Activated T-cell treated with anti-CD3 and anti-CD28 coated beads for 48 hours (primary cell): ENCODE results near the gene TEKTIP1.
"Not testable (repeated sequence)": the region's sequence is repeated elsewhere in the genome, so short reads cannot be mapped to it uniquely, and the experiment has no call there.

Source experiments
- DNase-seq: peaks from one replicate; pipeline ENCODE4 v3.0.0-alpha.2; 2020; ENCODE audit warnings: low read depth

Gene TEKTIP1

DNA sequence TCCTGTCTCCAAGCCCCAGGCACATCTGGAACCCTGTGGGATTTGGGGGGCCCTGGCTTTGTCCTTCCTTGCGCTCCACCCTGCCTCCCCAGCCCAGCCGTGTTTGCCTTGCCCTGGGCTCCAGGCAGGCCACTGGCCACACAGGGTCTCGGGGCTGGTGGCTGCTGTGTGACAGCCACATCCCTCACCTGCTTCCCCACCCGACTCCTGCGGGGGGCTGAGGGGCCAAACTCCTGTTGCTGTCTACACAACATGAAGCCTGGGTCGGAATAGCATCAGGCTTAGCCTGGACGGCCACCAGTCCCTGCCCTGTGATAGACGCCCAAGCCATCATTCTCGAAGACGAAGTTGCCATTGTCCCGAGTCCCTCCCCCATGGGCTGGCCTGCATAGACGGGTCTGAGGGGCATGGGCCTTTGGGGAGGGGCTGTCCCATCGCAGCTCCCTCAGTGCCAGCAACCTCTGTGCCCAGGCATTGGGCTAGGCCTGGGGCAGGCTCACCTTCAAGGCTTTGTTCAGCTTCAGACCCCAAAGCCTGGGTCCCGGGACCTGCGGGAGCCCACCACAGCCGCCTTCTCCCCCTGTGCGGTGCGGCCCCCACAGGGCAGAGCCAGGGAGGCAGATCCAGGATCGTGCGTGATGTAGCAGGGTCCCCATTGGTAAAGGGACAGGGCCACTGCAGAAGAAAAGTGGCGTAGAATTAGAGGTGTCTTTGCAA, 15.5 kb upstream of the TEKTIP1 start:
- no peak for DNase-seq

DNA sequence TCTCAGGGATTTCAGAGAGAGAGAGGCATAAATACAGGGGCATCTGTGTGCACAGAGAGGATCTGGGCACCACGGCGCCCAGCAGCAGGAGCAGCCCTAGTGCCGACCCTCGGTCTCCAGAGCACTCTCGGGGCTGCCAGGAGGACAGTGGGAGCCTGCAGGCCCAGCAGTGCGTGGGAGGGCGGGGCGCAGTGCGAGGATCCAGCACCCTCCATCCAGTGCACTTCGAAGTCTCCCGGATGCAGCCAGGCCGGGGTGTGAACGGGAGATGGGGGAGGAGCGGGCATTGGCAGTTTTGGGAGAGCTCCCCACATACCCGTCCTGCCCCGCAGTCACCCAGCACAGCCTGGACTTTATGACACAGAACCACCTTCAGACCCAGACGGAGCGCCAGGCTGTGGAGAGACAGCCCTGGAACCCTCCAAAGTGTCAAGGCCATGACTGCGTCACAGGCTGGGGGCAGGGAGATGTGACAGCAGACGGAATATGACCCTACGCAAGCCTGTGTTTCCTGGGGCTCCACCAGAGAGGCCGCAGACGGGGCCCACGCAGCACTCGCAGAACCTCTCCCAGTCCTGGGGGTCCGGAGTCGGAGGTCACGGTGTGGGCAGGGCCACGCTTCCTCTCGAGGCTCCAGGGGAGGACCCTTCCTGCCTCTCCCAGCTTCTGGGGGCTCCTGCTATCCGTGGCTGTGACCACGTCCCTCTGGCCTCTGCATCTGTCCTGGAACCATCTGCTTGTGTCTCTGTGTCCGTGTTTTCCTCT, 14.7 kb upstream of the TEKTIP1 start:
- DNase-seq: no peak

DNA sequence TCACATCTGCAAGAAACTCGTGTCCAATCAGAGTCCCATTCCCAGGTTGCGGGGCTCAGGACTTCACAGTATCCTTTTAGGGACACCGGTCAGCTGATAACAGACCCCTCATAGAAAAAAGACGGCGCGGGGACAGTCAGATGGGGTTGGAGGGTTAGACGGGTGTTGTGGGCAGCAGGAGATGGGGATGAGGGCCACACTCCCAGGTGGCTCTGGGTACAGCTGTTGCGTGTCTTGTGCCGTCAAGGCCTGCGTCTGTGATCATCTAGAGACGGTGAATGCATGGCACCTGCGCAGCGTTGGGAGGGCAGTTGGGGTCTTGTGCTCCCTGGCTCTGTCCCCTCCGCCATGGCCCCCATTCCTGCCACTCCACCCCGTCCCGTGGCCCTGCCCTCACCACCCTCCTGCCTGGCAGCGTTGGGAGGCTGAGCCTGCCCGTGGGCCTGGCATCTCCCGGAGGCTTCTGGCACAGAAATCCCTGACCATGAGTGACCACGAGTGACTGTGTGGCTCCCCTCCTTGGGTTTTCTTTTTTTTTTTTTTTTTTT, 14.0 kb upstream of the TEKTIP1 start:
- DNase-seq: no peak

DNA sequence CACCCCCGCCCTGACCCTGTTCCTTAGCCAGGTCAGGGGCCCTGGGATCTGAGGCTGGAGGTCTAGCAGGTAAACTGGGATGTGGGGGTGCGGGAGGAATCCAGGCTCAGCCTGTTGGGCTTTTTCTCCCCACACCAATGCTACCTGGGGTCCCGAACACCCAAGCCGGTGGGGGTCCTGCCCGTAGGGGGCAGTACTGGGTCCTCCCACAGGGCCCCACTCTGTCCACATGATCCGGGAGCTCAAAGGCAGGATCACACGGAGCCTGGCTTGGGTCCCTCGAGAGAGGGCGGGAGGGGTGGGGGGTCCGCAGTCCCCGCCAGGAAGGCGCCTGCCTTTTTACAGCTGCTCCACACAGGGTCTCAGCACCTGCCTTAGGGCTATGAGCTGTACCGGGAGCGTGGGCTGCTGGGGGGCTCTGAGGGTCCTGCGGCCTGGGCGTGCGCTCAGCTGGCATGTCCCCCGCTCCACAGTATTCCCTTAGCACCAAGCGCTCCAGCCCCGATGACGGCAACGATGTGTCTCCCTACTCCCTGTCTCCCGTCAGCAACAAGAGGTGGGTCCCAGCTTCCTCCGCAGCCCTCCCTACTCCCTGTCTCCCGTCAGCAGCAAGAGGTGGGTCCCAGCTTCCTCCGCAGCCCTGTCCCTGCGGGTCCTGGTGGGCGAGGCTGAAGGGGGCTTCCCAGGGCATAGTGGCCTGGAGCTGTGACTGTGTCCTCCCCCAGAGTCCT, 12.3 kb upstream of the TEKTIP1 start:
- DNase-seq: no peak

DNA sequence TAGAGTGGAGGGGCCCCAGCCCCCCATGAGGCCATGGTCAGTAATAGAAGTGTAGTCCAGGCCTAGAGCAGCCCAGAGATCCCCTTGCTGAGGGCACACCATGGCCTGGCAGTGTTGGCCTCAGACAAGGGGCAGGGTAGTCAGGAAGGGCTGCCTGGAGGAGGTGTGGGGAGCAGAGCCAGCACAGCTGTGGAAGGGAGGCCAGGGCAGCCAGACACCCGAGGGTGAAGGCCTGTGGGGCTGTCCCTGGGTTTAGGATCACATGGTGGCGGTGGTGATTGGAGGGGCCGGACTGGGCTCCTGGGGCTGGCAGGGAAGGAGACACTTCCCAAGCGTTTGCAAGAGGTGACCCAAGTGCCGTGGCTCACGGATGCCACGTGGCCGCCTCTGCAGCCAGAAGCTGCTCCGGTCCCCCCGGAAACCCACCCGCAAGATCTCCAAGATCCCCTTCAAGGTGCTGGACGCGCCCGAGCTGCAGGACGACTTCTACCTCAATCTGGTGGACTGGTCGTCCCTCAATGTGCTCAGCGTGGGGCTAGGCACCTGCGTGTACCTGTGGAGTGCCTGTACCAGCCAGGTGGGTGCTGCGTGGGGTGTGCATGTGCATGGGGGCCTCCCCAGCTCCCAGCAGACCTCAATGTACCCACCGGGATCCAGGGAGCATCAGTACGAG, 11.6 kb upstream of the TEKTIP1 start:
- no peak for DNase-seq

DNA sequence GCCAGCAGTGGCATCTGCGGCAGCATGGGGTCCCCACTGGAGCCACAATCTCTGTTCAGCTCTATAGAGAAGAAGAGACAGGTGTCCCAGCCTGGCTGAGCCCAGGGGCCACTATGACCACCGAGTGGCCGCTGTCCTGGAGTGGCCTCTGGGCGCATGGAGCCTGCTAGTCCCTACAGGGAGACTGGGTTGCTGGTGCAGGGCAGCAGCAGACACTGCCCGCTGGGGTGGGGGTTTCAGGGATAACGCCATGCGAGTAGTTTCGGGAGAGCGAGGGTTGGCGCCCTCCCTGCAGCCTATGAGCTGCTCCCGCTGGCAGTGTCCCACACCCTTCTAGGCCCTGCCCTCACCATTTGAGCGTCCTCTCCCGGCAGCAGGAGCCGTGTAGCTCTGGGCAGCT, 10.9 kb upstream of the TEKTIP1 start:
- no peak for DNase-seq

DNA sequence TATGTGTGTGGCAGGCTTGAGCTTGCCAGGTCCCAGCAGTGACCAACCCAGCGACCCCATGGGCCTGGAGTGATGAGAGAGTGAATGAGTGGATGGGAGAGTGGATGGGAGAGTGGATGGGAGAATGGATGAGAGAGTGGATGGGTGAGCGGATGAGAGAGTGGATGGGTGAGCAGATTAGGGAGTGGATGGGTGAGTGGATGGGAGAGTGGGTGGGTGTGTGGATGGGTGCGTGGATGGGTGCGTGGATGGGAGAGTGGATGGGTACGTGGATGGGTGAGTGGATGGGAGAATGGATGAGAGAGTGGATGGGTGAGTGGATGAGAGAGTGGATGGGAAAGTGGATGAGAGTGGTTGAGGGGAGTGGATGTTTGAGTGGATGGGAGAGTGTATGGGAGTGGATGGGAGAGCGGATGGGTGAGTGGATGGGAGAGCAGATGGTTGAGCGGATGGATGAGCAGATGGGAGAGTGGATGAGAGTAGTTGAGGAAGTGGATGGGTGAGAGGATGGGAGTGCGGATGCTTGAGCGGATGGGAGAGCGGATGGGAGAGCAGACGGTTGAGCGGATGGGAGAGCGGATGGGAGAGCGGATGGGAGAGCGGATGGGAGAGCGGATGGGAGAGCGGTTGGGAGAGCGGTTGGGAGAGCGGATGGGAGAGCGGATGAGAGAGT, 10.3 kb upstream of the TEKTIP1 start:
- DNase-seq: no peak

DNA sequence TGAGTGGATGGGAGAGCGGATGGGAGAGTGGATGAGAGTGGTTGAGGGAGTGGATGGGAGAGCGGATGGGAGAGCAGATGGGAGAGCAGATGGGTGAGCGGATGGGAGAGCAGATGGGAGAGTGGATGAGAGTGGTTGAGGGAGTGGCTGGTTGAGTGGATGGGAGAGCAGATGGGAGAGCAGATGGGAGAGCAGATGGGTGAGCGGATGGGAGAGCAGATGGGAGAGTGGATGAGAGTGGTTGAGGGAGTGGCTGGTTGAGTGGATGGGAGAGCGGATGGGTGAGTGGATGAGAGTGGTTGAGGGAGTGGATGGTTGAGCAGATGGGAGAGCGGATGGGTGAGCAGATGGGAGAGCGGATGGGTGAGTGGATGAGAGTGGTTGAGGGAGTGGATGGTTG, 9.7 kb upstream of the TEKTIP1 start:
- DNase-seq: not testable (repeated sequence)

DNA sequence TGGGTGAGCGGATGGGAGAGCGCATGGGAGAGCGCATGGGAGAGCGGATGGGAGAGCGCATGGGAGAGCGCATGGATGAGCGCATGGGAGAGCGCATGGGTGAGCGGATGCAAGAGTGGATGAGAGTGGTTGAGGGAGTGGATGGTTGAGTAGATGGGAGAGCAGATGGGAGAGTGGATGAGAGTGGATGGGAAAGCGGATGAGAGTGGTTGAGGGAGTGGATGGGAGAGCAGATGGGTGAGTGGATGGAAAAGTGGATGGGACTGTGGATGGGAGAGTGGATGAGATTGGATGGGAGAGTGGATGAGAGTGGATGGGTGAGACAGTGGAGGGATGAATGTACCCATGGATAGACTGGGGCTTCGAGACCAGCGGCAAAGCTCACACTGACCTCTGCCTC, 8.6 kb upstream of the TEKTIP1 start:
- no peak for DNase-seq

DNA sequence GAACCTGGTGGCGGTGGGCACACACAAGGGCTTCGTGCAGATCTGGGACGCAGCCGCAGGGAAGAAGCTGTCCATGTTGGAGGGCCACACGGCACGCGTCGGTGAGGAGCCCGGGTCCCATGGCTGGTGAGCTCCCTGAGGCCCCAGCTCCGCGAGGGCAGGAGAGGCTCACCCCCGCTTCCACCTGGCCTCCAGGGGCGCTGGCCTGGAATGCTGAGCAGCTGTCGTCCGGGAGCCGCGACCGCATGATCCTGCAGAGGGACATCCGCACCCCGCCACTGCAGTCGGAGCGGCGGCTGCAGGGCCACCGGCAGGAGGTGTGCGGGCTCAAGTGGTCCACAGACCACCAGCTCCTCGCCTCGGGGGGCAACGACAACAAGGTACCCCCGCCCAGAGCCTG, 7.3 kb upstream of the TEKTIP1 start:
- no peak for DNase-seq

DNA sequence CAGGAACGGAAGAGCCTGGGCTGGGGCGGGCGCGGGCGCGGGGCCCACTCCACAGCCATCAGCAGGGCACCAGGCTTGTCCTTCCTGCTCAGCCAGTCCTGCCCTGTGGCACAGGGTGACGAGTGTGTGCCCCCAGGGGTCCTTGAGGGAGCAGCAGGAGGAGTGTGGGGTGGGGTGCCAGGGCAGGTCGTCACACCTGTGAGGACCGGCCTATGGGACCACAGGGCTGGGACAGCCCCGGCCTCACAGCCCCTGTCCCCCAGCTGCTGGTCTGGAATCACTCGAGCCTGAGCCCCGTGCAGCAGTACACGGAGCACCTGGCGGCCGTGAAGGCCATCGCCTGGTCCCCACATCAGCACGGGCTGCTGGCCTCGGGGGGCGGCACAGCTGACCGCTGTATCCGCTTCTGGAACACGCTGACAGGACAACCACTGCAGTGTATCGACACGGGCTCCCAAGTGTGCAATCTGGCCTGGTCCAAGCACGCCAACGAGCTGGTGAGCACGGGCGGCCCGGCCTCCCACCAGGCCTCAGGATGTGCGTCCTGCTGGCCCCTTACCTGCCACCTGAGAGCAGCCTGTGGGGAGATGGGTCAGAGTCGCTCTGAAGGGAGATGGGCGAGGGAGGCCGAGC, 6.7 kb upstream of the TEKTIP1 start:
- no peak for DNase-seq

DNA sequence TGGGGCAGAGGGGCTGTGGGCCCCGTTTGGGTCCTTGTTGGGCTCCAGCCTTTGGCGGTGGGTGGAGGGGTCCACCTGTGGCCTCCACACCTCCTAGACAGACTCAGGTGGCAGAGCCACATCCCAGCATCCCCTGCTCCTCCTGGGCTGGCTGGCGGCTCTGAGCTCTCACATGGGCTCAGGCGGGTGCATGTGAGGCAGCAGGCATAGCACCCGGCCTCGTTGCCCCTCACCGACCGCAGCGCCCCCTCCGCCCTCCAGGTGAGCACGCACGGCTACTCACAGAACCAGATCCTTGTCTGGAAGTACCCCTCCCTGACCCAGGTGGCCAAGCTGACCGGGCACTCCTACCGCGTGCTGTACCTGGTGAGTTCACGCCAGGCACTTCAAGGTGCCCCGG, 5.9 kb upstream of the TEKTIP1 start:
- no peak for DNase-seq

DNA sequence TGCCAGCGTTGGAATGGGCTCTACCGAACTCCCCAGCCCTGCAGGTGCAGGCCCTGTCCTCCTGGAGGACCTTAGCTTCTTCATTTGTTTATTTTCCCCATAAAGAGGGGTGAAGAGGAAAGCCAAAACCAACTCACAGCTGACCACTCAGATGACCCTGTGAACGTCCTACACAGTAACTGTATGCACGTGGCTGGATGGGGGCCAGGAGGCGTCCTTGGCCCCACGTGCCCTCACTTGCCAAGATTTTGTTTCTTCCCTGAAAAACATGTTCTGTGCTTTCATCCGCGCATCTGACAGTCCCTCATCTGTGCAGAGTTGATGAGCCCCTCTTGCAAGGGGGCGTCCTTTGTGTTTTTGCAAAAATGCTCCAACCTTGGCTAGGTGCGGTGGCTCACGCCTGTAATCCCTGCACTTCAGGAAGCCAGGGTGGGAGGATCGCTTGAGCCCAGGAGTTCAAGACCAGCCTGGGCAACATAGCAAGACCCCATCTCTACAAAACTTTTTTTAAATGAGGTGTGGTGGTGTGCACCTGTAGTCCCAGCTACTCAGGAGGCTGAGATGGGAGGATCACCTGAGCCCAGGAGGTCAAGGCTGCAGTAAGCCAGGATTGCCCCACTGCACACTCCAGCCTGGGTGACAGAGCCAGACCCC, 5.3 kb upstream of the TEKTIP1 start:
- DNase-seq: no peak

DNA sequence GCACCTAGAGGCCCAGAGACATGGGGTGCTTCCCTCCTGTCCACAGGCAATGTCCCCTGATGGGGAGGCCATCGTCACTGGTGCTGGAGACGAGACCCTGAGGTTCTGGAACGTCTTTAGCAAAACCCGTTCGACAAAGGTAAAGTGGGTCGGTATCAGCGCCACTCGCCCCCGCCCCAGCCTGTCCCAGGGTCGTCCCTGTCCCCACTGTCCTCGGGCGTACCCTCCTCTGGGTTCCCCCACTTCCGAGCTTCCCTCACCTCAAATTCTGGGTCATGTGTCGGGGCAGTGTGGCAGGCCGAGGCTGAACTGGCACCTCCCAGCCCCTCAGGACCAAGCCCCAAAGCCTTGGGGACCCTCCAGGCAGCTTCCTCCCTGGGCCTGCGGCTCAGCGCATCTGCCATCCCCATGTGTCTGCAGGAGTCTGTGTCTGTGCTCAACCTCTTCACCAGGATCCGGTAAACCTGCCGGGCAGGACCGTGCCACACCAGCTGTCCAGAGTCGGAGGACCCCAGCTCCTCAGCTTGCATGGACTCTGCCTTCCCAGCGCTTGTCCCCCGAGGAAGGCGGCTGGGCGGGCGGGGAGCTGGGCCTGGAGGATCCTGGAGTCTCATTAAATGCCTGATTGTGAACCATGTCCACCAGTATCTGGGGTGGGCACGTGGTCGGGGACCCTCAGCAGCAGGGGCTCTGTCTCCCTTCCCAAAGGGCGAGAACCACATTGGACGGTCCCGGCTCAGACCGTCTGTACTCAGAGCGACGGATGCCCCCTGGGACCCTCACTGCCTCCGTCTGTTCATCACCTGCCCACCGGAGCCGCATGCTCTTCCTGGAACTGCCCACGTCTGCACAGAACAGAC, 4.4 kb upstream of the TEKTIP1 start:
- DNase-seq: no peak

DNA sequence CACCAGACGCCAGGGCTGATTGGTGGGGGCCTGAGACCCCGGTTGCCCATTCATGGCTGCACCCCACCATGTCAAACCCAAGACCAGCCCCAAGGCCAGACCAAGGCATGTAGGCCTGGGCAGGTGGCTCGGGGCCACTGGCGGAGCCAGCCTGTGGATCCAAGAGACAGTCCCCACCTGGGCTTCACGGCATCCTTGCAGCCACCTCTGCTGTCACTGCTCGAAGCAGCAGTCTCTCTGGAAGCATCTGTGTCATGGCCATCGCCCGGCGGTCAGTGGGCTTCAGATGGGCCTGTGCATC, 3.8 kb upstream of the TEKTIP1 start:
- no peak for DNase-seq

DNA sequence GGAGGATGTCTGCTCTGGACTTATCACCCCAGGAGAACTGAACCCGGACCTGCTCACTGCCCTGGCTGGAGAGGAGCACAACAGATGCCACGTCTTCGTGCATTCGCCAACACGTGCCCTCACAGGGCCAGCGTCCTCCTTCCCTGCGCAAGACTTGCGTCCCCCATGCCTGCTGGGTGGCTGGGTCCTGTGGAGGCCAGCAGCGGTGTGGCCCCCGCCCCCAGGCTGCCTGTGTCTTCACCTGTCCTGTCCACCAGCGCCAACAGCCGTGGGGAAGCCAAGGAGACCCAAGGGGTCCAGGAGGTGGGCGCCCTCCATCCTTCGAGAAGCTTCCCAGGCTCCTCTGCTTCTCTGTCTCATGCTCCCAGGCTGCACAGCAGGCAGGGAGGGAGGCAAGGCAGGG, 3.4 kb upstream of the TEKTIP1 start:
- DNase-seq: no peak

DNA sequence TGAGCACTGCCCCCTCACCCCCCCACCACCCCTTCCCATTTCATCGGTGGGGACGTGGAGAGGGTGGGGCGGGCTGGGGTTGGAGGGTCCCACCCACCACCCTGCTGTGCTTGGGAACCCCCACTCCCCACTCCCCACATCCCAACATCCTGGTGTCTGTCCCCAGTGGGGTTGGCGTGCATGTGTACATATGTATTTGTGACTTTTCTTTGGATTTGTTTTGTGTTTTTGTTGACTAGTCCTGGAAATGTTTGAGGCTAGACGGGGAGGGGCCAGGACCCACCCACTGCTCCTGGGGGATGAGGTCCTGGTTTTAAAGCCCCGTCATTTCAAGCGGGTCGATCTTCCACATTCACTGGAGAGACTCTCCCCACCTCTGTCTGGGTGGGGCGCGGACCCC, 3.0 kb upstream of the TEKTIP1 start:
- no peak for DNase-seq

DNA sequence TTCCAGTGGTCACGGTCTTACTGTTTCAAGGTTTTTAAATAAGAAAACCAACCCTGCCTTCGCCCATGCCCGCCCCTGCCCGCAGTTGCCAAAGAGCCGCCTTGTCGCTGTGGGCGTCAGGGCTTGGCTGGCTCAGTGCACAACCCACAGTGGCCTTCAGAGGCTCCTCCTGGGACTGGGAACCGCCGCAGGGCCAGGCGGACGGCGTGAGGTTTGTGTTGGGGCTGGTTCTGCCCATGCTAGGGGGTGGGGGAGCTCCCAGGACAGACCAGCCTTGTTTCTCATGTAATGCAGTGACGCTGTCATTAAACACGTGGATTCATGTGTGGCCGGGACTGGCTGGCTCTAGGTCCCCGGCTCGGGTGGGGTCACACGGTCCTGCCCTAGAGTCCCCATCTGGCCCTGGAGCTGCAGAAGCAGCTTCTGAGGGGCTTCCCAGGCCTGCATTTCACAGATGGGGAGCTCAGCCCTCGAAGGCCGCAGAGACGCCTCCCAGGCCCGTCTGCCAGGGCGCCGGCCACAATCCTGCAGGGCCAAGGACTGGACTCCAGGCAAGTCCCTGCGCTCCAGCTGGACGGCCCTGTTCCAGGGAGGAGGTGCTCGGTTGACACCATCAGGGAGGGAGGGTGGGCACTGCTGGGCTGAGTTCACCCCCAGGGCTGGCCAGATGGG, 2.4 kb upstream of the TEKTIP1 start:
- no peak for DNase-seq

DNA sequence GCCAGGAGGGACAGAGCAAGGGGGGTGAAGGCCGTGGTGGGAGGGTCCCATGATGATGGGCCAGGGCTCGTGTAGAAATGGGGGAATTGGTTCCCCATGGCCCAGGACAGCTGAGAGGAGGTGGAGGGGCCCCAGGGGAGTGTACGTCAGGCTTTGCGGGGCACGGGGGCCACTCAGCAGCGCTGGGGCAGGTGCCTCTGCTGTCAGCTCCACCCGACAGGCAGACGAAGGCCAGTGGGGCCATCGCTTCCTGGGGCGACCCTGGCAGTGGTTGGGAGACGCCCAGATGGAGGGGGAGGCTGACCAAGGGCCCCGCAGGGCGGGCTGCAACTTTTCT, 1.9 kb upstream of the TEKTIP1 start:
- no peak for DNase-seq
